ENCODE measurements around the gene DNAH8. TPM values are rescaled to one million over a fixed set of nuclear protein-coding genes. Genes with fewer than 3 reads are reported as not detected.
"Not testable (repeated sequence)": the region's sequence is repeated elsewhere in the genome, so short reads cannot be mapped to it uniquely, and the experiment has no call there.

The DNAH8 gene
- total and polyA plus RNA-seq, 8 donors, result under 0.01 to 0.18 TPM; not detected in 6

- Histone ChIP-seq H3K27me3 (no peaks in the 10 kb centered on the region), H3K9me3 (no peaks in the 10 kb centered on the region), H3K36me3 (no peaks in the 10 kb centered on the region), H3K4me1 (no peaks in the 10 kb centered on the region), H3K27ac (no peak overlapping the region), H3K4me3 (no peak overlapping the region)
- DNase-seq, result no peak
- intact Hi-C loops (cut with DNase I; ENCODE audit: low total_unique reads), result no loop called here
- WGBS, 5 donors, result 93 to 99% (median 97%) methylated on average over 2 of the region's 2 CpGs
- TF ChIP-seq POLR2A (IDR thresholded peaks at IDR 0.05) (no peak), POLR2AphosphoS5 (IDR thresholded peaks at IDR 0.05) (no peak), CTCF (IDR thresholded peaks at IDR 0.05) (no peak), EP300 (IDR thresholded peaks at IDR 0.05) (no peak)
These were observed 200.3 kb downstream of the DNAH8 start for GRCh38 chr6:38915205-38915925.

GRCh38 chr6:38921540-38921939 lies 206.4 kb downstream of the DNAH8 start:
- H3K27me3 ChIP-seq; DNase-seq; H3K4me1 ChIP-seq; intact Hi-C loops (cut with DNase I; ENCODE audit: low total_unique reads); H3K36me3 ChIP-seq; H3K9me3 ChIP-seq; H3K27ac ChIP-seq; H3K4me3 ChIP-seq: not testable (repeated sequence)
- WGBS, 5 donors, result 79 to 91% (median 83%) methylated on average over 8 of the region's 8 CpGs

- H3K4me1 ChIP-seq, result no peaks in the 10 kb centered on the region
- H3K9me3 ChIP-seq, result no peaks in the 10 kb centered on the region
- 81 to 91% (median 89%) methylated on average over 7 of the region's 7 CpGs for WGBS, 5 donors
- peaks cover 0 to 13% (median 0%) of the 10 kb centered on the region in 3 donors for H3K27me3 ChIP-seq
- no peaks in the 10 kb centered on the region for H3K36me3 ChIP-seq
- no peak overlapping the region for H3K4me3 ChIP-seq
- no peak overlapping the region for H3K27ac ChIP-seq
- TF ChIP-seq EP300 (IDR thresholded peaks at IDR 0.05) (no peak), POLR2AphosphoS5 (IDR thresholded peaks at IDR 0.05) (no peak)
- intact Hi-C loops (cut with DNase I; ENCODE audit: low total_unique reads), result no loop called here
- DNase-seq, result no peak
These were observed 209.8 kb downstream of the DNAH8 start for GRCh38 chr6:38924791-38925509.

- no peak for DNase-seq
- no peak for TF ChIP-seq POLR2AphosphoS5 (IDR thresholded peaks at IDR 0.05)
- TF ChIP-seq EP300 (IDR thresholded peaks at IDR 0.05), result no peak
- no peak for TF ChIP-seq CTCF (IDR thresholded peaks at IDR 0.05)
- TF ChIP-seq POLR2A (IDR thresholded peaks at IDR 0.05), result no peak
- 70 to 76% (median 74%) methylated on average over 5 of the region's 5 CpGs for WGBS, 5 donors
- Histone ChIP-seq H3K27ac (no peak overlapping the region), H3K4me1 (no peaks in the 10 kb centered on the region), H3K4me3 (no peak overlapping the region), H3K36me3 (no peaks in the 10 kb centered on the region), H3K27me3 (peaks cover 0 to 13% (median 0%) of the 10 kb centered on the region in 3 donors), H3K9me3 (no peaks in the 10 kb centered on the region)
- intact Hi-C loops (cut with DNase I; ENCODE audit: low total_unique reads), result no loop called here
These were observed 214.4 kb downstream of the DNAH8 start for GRCh38 chr6:38929560-38929959.

GRCh38 chr6:38933426-38933825 lies 218.3 kb downstream of the DNAH8 start:
- Histone ChIP-seq H3K9me3 (no peaks in the 10 kb centered on the region), H3K4me1 (no peaks in the 10 kb centered on the region), H3K4me3 (no peak overlapping the region), H3K27ac (no peak overlapping the region), H3K36me3 (no peaks in the 10 kb centered on the region), H3K27me3 (peaks cover 0 to 4% (median 0%) of the 10 kb centered on the region in 3 donors)
- WGBS, 5 donors, result 28 to 56% (median 35%) methylated on average over 3 of the region's 3 CpGs
- TF ChIP-seq POLR2A (IDR thresholded peaks at IDR 0.05) (no peak), EP300 (IDR thresholded peaks at IDR 0.05) (no peak), POLR2AphosphoS5 (IDR thresholded peaks at IDR 0.05) (no peak), CTCF (IDR thresholded peaks at IDR 0.05) (peak in 3 of 7 experiments; percentile 17 to 42 (median 25))
- intact Hi-C loops (cut with DNase I; ENCODE audit: low total_unique reads), result no loop called here
- peak in 1 of 2 donors; percentile 69 for DNase-seq
